SK-N-SH (cell line): ENCODE results near the gene SLC7A6. TPM values are rescaled to one million over a fixed set of nuclear protein-coding genes. Genes with fewer than 3 reads are reported as not detected.

ENCODE experiments used
- CTCF ChIA-PET: fragments of 300-600, 350-600 bp; formaldehyde crosslinking; extraction: SDS; loops from one replicate; lab custom pipeline; 2021; lab: Yijun Ruan, JAX
- POLR2A ChIA-PET: fragments of 350-600 bp; sonication (Branson Sonifier 250); formaldehyde crosslinking; extraction: SDS; loops from one replicate; lab custom pipeline; 2020; ENCODE audit warnings: antibody characterized with exemption, inconsistent platforms; lab: Yijun Ruan, JAX
- DNase-seq: peaks from one replicate; pipeline ENCODE4 v3.0.0; 2012
- H2AFZ ChIP-seq: fragments of 200-600 bp; sonication (generic); 2 replicates; pipeline ENCODE4 v1.8.1; 2016; ENCODE audit warnings: antibody characterized with exemption, mild to moderate bottlenecking, low read depth
- H3F3A ChIP-seq: fragments of 200-600 bp; sonication (generic); replicated peaks from 2 replicates; pipeline ENCODE3; 2016; ENCODE audit warnings: antibody characterized with exemption, mild to moderate bottlenecking; ENCODE audit not compliant: insufficient read depth
- H3K27ac ChIP-seq, 2 experiments: fragments of 200-500 bp in 1 of 2; fragments of 200-600 bp in 1 of 2; sonication (Bioruptor generic) in 1 of 2; sonication (generic), shearing (Covaris generic) in 1 of 2; 2 replicates each; pipeline versions ENCODE4 v1.5.1 to v1.6.1; 2014 to 2016; ENCODE audit warnings: low read depth in 2 of 2, inconsistent platforms in 1 of 2, low read length in 1 of 2, mild to moderate bottlenecking in 1 of 2, mixed read lengths in 1 of 2
- H3K27me3 ChIP-seq: fragments of 200-600 bp; sonication (generic), shearing (Covaris generic); 2 replicates; pipeline ENCODE4 v1.6.1; 2016; ENCODE audit warnings: mixed run types; ENCODE audit not compliant: insufficient read depth
- H3K36me3 ChIP-seq, 2 experiments: fragments of 200-500 bp in 1 of 2; fragments of 200-600 bp in 1 of 2; sonication (Bioruptor generic) in 1 of 2; sonication (generic) in 1 of 2; replicated peaks in 1 of 2; 2 replicates each; pipeline versions ENCODE3 to v1.5.1; 2014 to 2016; ENCODE audit warnings: low read length in 1 of 2, mild to moderate bottlenecking in 1 of 2; ENCODE audit not compliant: insufficient read depth in 2 of 2, control insufficient read depth in 1 of 2
- H3K4me1 ChIP-seq, 2 experiments: fragments of 200-500 bp in 1 of 2; fragments of 200-600 bp in 1 of 2; sonication (Bioruptor generic) in 1 of 2; sonication (generic), shearing (Covaris generic) in 1 of 2; 2 replicates each; pipeline versions ENCODE4 v1.5.1 to v1.6.1; 2014 to 2016; ENCODE audit warnings: low read depth in 1 of 2, low read length in 1 of 2, mixed run types in 1 of 2; ENCODE audit not compliant: insufficient read depth in 2 of 2, control insufficient read depth in 1 of 2
- H3K4me2 ChIP-seq: fragments of 200-600 bp; sonication (generic), shearing (Covaris generic); 2 replicates; pipeline ENCODE4 v1.6.1; 2017; ENCODE audit warnings: mixed run types
- H3K4me3 ChIP-seq, 2 experiments: fragments of 200-500 bp in 1 of 2; fragments of 200-600 bp in 1 of 2; sonication (Bioruptor generic) in 1 of 2; sonication (generic), shearing (Covaris generic) in 1 of 2; 2 replicates each; pipeline versions ENCODE4 v1.5.1 to v1.8.1; 2014 to 2016; ENCODE audit warnings: low read depth in 2 of 2, inconsistent platforms in 1 of 2, low read length in 1 of 2, mild to moderate bottlenecking in 1 of 2, mixed read lengths in 1 of 2, moderate library complexity in 1 of 2
- H3K79me2 ChIP-seq: fragments of 200-600 bp; sonication (generic); 2 replicates; pipeline ENCODE4 v1.8.1; 2017; ENCODE audit warnings: mild to moderate bottlenecking; ENCODE audit not compliant: insufficient read depth
- H3K9ac ChIP-seq: fragments of 200-600 bp; sonication (generic); 2 replicates; pipeline ENCODE4 v1.6.1; 2017; ENCODE audit warnings: mixed run types
- H3K9me2 ChIP-seq: fragments of 200-600 bp; sonication (generic); 2 replicates; pipeline ENCODE4 v1.6.1; 2017; ENCODE audit warnings: mixed run types
- H3K9me3 ChIP-seq: fragments of 200-600 bp; sonication (generic); 2 replicates; pipeline ENCODE4 v1.6.1; 2017; ENCODE audit warnings: mixed run types, mild to moderate bottlenecking, moderate library complexity
- H4K20me1 ChIP-seq: fragments of 200-600 bp; sonication (generic); 2 replicates; pipeline ENCODE4 v1.6.1; 2017; ENCODE audit warnings: mild to moderate bottlenecking, mixed run types; ENCODE audit not compliant: insufficient read depth
- CHD2 ChIP-seq: fragments of 150-350 bp; IDR thresholded peaks from 2 replicates; pipeline ENCODE4 v1.6.1; 2018; ENCODE audit warnings: low read length; ENCODE audit not compliant: partially characterized antibody
- EP300 ChIP-seq, 2 experiments: IDR thresholded peaks; 2 replicates each; pipeline versions ENCODE4 v1.4.0 to v1.6.1; 2012; ENCODE audit warnings: borderline replicate concordance in 1 of 2, low read depth in 1 of 2, low read length in 1 of 2
- EZH2phosphoT487 ChIP-seq: fragments of 200-600 bp; sonication (generic); IDR thresholded peaks from 2 replicates; pipeline ENCODE4 v1.6.1; 2017; ENCODE audit warnings: low read depth, mixed run types, mild to moderate bottlenecking, antibody characterized with exemption, moderate library complexity, borderline replicate concordance
- FOXM1 ChIP-seq: IDR thresholded peaks from 2 replicates; pipeline ENCODE4 v1.4.0; 2012; ENCODE audit warnings: low read depth, mild to moderate bottlenecking
- GABPA ChIP-seq: IDR thresholded peaks from 2 replicates; pipeline ENCODE4 v1.4.0; 2012; ENCODE audit warnings: low read depth, mild to moderate bottlenecking
- MXI1 ChIP-seq: IDR thresholded peaks from 2 replicates; pipeline ENCODE4 v1.6.1; 2012; ENCODE audit warnings: mild to moderate bottlenecking, low read depth, low read length, improper control_type of control experiment
- NRF1 ChIP-seq: IDR thresholded peaks from 2 replicates; pipeline ENCODE4 v1.6.1; 2012; ENCODE audit warnings: low read depth, mild to moderate bottlenecking, low read length
- RAD21 ChIP-seq: IDR thresholded peaks from 2 replicates; pipeline ENCODE4 v1.6.1; 2012; ENCODE audit warnings: mild to moderate bottlenecking, low read length
- RCOR1 ChIP-seq: fragments of 150-350 bp; IDR thresholded peaks from 2 replicates; pipeline ENCODE4 v1.6.1; 2017; ENCODE audit warnings: antibody characterized with exemption, low read length
- SMC3 ChIP-seq: IDR thresholded peaks from 2 replicates; pipeline ENCODE4 v1.6.1; 2012; ENCODE audit warnings: low read depth, low read length, improper control_type of control experiment
- TCF12 ChIP-seq: IDR thresholded peaks from 2 replicates; pipeline ENCODE4 v1.4.0; 2012
- TEAD4 ChIP-seq: IDR thresholded peaks from 2 replicates; pipeline ENCODE4 v1.4.0; 2012; ENCODE audit warnings: mild to moderate bottlenecking, borderline replicate concordance; ENCODE audit not compliant: insufficient read depth
- YY1 ChIP-seq: IDR thresholded peaks from 2 replicates; pipeline ENCODE4 v1.4.0; 2012; ENCODE audit warnings: low read depth, mild to moderate bottlenecking
- WGBS: methylation state at CpG from one replicate; pipeline ENCODE4 v1.1.6; 2017; ENCODE audit warnings: low lambda C conversion rate; 5-methylcytosine and 5-hydroxymethylcytosine counted together
- polyA plus RNA-seq, 3 experiments: library from polyadenylated mRNA; depleted of rRNA; stranded (reverse); fragments of >200 nt; gene quantifications; 2 replicates each; pipeline ENCODE4 v1.2.3, GENCODE V29; 2012
- TF ChIP-seq, protein P1 (sequence below): IDR thresholded peaks from 2 replicates; pipeline ENCODE4 v1.4.0; 2012; ENCODE audit warnings: low read depth, borderline replicate concordance
- TF ChIP-seq, protein P2 (sequence below): fragments of 200-600 bp; sonication (generic); IDR thresholded peaks from 2 replicates; pipeline ENCODE4 v1.6.1; 2017; ENCODE audit warnings: antibody characterized with exemption, mild to moderate bottlenecking, moderate library complexity
- TF ChIP-seq, protein P3 (sequence below): IDR thresholded peaks from 2 replicates; pipeline ENCODE4 v1.4.0; 2012; ENCODE audit warnings: low read depth, borderline replicate concordance
- TF ChIP-seq, protein P4 (sequence below): fragments of 150-350 bp; IDR thresholded peaks from 2 replicates; pipeline ENCODE4 v1.6.1; 2016; ENCODE audit warnings: mild to moderate bottlenecking, low read depth, low read length

Gene SLC7A6
- polyA plus RNA-seq, 1 of the 3 experiments (the other 2 are of a cell fraction), result 19.0 TPM

DNA sequence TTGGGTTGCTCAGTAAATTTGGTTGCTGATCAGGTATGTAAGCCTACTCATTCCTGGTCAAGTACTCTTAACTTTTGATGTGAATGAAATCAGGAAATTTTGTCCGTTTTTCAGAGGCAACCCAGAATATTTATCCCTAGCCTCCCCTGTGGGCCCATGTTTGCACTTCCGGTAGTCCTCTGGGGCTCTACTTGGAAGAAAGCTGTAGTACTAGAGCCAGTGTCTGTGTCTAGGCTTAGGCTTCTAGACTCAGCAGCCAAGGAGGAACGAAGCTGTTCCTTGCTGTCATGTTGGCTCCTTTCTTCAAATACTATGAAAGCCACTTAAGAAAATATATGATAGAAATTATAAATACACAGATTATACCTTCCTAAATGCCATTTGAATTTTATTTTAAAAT lies 49.6 kb upstream of the SLC7A6 start (continued):
- TF ChIP-seq, protein P1, sequence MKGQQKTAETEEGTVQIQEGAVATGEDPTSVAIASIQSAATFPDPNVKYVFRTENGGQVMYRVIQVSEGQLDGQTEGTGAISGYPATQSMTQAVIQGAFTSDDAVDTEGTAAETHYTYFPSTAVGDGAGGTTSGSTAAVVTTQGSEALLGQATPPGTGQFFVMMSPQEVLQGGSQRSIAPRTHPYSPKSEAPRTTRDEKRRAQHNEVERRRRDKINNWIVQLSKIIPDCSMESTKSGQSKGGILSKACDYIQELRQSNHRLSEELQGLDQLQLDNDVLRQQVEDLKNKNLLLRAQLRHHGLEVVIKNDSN, result no peak

DNA sequence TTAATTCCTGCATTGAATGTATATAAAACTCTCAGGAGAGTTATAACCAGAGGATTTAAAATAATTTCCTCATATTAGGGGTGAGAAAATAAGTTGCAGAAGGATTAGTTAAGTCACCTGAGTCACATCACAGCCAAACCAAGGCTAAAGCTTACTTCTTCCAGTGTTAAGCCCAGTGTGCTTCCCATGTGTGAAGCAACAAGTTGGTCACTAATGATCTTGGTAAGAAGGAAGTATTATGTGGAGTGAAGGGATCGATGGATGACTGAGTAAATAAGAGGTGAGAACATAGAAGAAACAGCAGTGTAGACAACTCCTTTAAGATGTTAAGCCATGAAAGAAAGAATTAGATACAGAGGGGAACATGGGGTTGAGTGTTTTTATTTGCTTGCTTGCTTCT lies 49.0 kb upstream of the SLC7A6 start:
- Histone ChIP-seq H2AFZ (no peak overlapping the region), H3K27ac (no peak overlapping the region), H3K9me2 (no peaks in the 10 kb centered on the region), H3K79me2 (peaks cover 12% of the 10 kb centered on the region; the same call in 1 of the 2 replicates), H3K36me3 (peaks cover 0 to 6% of the 10 kb centered on the region in 2 experiments), H3K4me3 (no peak overlapping the region), H3K9me3 (no peaks in the 10 kb centered on the region), H4K20me1 (0 out of 2 replicates have a peak, but pooled peaks cover 3% of the 10 kb centered on the region), H3K4me1 (no peaks in the 10 kb centered on the region), H3K27me3 (no peaks in the 10 kb centered on the region), H3F3A (no peaks in the 10 kb centered on the region), H3K4me2 (no peak overlapping the region), H3K9ac (no peak overlapping the region)
- no peak for DNase-seq
- ChIA-PET POLR2A (no interaction called here), CTCF (no interaction called here)
- WGBS, result 97% methylated on average over 1 of the region's 1 CpG
- TF ChIP-seq NRF1, result no peak
- TF ChIP-seq CHD2, result no peak
- TF ChIP-seq YY1, result no peak
- TF ChIP-seq, protein P2, sequence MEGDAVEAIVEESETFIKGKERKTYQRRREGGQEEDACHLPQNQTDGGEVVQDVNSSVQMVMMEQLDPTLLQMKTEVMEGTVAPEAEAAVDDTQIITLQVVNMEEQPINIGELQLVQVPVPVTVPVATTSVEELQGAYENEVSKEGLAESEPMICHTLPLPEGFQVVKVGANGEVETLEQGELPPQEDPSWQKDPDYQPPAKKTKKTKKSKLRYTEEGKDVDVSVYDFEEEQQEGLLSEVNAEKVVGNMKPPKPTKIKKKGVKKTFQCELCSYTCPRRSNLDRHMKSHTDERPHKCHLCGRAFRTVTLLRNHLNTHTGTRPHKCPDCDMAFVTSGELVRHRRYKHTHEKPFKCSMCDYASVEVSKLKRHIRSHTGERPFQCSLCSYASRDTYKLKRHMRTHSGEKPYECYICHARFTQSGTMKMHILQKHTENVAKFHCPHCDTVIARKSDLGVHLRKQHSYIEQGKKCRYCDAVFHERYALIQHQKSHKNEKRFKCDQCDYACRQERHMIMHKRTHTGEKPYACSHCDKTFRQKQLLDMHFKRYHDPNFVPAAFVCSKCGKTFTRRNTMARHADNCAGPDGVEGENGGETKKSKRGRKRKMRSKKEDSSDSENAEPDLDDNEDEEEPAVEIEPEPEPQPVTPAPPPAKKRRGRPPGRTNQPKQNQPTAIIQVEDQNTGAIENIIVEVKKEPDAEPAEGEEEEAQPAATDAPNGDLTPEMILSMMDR, result no peak
- TF ChIP-seq SMC3, result no peak
- no peak for TF ChIP-seq TEAD4
- TF ChIP-seq, protein P1, result no peak
- no peak for TF ChIP-seq MXI1

DNA sequence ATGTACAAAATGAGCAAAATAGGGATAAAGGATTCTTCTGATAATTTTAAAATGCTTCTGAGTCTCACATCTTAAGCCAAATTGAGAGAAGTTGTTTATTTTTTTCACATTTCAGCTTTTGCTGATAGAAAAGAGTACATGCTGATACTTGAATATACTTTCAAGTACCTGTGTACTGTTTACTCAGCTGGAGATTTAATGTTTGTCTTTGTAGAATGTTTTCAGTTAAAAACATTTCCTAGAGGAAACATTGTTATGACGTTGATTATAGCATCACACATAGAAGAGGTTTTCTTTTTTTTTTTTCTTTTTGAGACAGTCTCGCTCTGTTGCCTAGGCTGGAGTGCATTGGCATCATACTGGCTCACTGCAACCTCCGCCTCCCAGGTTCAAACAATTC lies 48.1 kb upstream of the SLC7A6 start:
- Histone ChIP-seq H3K27me3 (no peaks in the 10 kb centered on the region), H3F3A (no peaks in the 10 kb centered on the region), H3K9ac (no peak overlapping the region), H3K27ac (no peak overlapping the region), H3K4me2 (no peak overlapping the region), H4K20me1 (0 out of 2 replicates have a peak, but pooled peaks cover 3% of the 10 kb centered on the region), H3K79me2 (peaks cover 6% of the 10 kb centered on the region; the same call in 1 of the 2 replicates), H3K36me3 (peaks cover 0 to 6% of the 10 kb centered on the region in 2 experiments), H3K4me1 (no peaks in the 10 kb centered on the region; a peak in 1 of 4 replicates), H2AFZ (no peak overlapping the region), H3K4me3 (no peak overlapping the region), H3K9me2 (no peaks in the 10 kb centered on the region), H3K9me3 (no peaks in the 10 kb centered on the region)
- WGBS, result 95% methylated on average over 3 of the region's 3 CpGs
- no peak for DNase-seq
- TF ChIP-seq RAD21 (no peak), YY1 (no peak), TCF12 (no peak), FOXM1 (no peak), RCOR1 (no peak), EZH2phosphoT487 (no peak), CHD2 (no peak), GABPA (no peak), SMC3 (no peak), EP300 (IDR thresholded peaks at IDR 0.05; ENCODE audit: borderline replicate concordance in 1 of 2, low read depth in 1 of 2, low read length in 1 of 2) (no peak)
- TF ChIP-seq, protein P3, sequence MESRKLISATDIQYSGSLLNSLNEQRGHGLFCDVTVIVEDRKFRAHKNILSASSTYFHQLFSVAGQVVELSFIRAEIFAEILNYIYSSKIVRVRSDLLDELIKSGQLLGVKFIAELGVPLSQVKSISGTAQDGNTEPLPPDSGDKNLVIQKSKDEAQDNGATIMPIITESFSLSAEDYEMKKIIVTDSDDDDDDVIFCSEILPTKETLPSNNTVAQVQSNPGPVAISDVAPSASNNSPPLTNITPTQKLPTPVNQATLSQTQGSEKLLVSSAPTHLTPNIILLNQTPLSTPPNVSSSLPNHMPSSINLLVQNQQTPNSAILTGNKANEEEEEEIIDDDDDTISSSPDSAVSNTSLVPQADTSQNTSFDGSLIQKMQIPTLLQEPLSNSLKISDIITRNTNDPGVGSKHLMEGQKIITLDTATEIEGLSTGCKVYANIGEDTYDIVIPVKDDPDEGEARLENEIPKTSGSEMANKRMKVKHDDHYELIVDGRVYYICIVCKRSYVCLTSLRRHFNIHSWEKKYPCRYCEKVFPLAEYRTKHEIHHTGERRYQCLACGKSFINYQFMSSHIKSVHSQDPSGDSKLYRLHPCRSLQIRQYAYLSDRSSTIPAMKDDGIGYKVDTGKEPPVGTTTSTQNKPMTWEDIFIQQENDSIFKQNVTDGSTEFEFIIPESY, result no peak
- TF ChIP-seq, protein P4, sequence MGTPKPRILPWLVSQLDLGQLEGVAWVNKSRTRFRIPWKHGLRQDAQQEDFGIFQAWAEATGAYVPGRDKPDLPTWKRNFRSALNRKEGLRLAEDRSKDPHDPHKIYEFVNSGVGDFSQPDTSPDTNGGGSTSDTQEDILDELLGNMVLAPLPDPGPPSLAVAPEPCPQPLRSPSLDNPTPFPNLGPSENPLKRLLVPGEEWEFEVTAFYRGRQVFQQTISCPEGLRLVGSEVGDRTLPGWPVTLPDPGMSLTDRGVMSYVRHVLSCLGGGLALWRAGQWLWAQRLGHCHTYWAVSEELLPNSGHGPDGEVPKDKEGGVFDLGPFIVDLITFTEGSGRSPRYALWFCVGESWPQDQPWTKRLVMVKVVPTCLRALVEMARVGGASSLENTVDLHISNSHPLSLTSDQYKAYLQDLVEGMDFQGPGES, result no peak
- ChIA-PET POLR2A (no interaction called here), CTCF (interaction anchor here (0.6 to 2.5 kb wide), 5 partner anchors 10 to 124 kb away, joined by 3 to 9 read pairs (median 3); no protein-coding TSS in a partner anchor)
